Suprapubic skin (tissue), 4 donors: ENCODE results near the gene AUTS2.

ENCODE experiments used
- EP300 ChIP-seq: sonication (generic); formaldehyde crosslinking; IDR thresholded peaks from one replicate; pipeline ENCODE4 v1.6.1; 2017; ENCODE audit warnings: antibody characterized with exemption
- POLR2A ChIP-seq, 2 donors: fragments of 450-650 bp; IDR thresholded peaks; one replicate each; pipeline ENCODE4 v1.6.1; 2017; ENCODE audit warnings: antibody characterized with exemption in 2 of 2, mild to moderate bottlenecking in 2 of 2, moderate library complexity in 2 of 2
- POLR2AphosphoS5 ChIP-seq, 3 donors: sonication (generic); formaldehyde crosslinking; IDR thresholded peaks; one replicate each; pipeline ENCODE4 v1.6.1; 2017; ENCODE audit warnings: antibody characterized with exemption in 3 of 3
- TF ChIP-seq, protein P1 (sequence below), 2 donors: fragments of 200-600 bp in 1 of 2; fragments of 450-650 bp in 1 of 2; sonication (generic) in 1 of 2; IDR thresholded peaks; one replicate each; pipeline ENCODE4 v1.5.1; 2016 to 2019; ENCODE audit warnings: antibody characterized with exemption in 2 of 2, mild to moderate bottlenecking in 1 of 2, moderate library complexity in 1 of 2

DNA sequence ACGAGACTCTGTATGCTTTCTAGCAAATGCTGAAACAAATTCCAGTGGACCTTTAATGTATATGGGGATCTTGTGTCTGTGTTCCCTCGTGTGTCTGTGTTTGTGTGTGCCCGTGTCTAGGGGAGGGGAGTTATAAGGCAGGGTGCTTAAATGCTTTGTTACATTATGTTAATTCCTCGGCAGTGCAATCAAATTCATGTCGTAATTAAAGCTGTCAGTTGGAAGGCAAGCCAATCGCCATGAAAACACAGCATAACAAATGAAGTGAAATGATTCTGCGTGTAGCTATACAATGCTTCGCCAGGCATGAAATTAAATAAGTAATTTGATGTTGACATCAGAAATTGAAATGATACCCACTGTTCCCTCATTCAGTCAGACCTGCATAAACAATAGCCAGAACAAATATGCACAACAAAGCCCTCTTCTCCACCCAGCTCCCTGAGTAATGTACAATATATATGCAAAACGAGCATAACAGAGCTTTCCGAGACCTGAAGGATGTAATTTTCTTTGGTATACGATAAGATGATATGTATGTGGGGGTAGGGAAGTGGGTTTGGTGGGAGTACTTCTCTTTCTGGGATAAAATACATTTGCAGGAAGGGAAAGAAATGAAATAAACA, 534.1 kb downstream of the AUTS2 start:
- TF ChIP-seq, protein P1, sequence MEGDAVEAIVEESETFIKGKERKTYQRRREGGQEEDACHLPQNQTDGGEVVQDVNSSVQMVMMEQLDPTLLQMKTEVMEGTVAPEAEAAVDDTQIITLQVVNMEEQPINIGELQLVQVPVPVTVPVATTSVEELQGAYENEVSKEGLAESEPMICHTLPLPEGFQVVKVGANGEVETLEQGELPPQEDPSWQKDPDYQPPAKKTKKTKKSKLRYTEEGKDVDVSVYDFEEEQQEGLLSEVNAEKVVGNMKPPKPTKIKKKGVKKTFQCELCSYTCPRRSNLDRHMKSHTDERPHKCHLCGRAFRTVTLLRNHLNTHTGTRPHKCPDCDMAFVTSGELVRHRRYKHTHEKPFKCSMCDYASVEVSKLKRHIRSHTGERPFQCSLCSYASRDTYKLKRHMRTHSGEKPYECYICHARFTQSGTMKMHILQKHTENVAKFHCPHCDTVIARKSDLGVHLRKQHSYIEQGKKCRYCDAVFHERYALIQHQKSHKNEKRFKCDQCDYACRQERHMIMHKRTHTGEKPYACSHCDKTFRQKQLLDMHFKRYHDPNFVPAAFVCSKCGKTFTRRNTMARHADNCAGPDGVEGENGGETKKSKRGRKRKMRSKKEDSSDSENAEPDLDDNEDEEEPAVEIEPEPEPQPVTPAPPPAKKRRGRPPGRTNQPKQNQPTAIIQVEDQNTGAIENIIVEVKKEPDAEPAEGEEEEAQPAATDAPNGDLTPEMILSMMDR (IDR thresholded peaks at IDR 0.05): no peak
- TF ChIP-seq EP300 (no peak), POLR2A (IDR thresholded peaks at IDR 0.05) (no peak), POLR2AphosphoS5 (IDR thresholded peaks at IDR 0.05) (no peak)
